HepG2 (cell line): ENCODE data around the gene GMCL2. TPM values are rescaled to one million over a fixed set of nuclear protein-coding genes. Genes with fewer than 3 reads are reported as not detected.

Experiments
- HNF1B ChIP-seq: sonication (generic); formaldehyde crosslinking; IDR thresholded peaks from 2 replicates; pipeline ENCODE4 v1.5.1; 2020; ENCODE audit warnings: mild to moderate bottlenecking, moderate library complexity, missing genetic modification reagents
- HNRNPLL ChIP-seq: fragments of 200-400 bp; formaldehyde crosslinking; IDR thresholded peaks from 2 replicates; pipeline ENCODE4 v1.6.1; 2017; ENCODE audit warnings: mild to moderate bottlenecking, low read depth, low read length; ENCODE audit not compliant: poor library complexity, severe bottlenecking
- KDM2A ChIP-seq: sonication (generic); formaldehyde crosslinking; IDR thresholded peaks from 2 replicates; pipeline ENCODE4 v1.4.0; 2020; ENCODE audit warnings: low read depth, missing genetic modification reagents, borderline replicate concordance
- MIER2 ChIP-seq: IDR thresholded peaks from 2 replicates; pipeline ENCODE4 v1.6.1; 2016; ENCODE audit warnings: missing biosample characterization, missing genetic modification reagents
- MIXL1 ChIP-seq: IDR thresholded peaks from 2 replicates; pipeline ENCODE4 v1.6.1; 2016
- NFYB ChIP-seq: sonication (generic); formaldehyde crosslinking; IDR thresholded peaks from 2 replicates; pipeline ENCODE4 v1.4.0; 2020; ENCODE audit warnings: missing genetic modification reagents
- NFYC ChIP-seq: IDR thresholded peaks from 2 replicates; pipeline ENCODE4 v1.6.1; 2016; ENCODE audit warnings: missing genetic modification reagents, missing compliant biosample characterization
- SAFB2 ChIP-seq: sonication (generic); formaldehyde crosslinking; IDR thresholded peaks from 2 replicates; pipeline ENCODE4 v1.5.1; 2020; ENCODE audit warnings: missing genetic modification reagents, low read depth, mild to moderate bottlenecking, borderline replicate concordance
- SRSF4 ChIP-seq: fragments of 200-400 bp; formaldehyde crosslinking; IDR thresholded peaks from one replicate; pipeline ENCODE4 v1.6.1; 2018; ENCODE audit warnings: mild to moderate bottlenecking, low read depth, low read length, moderate library complexity; ENCODE audit not compliant: poor library complexity, severe bottlenecking
- TRIM24 ChIP-seq: sonication (generic); formaldehyde crosslinking; IDR thresholded peaks from 2 replicates; pipeline ENCODE4 v1.8.0; 2022; ENCODE audit warnings: mild to moderate bottlenecking, missing genetic modification reagents
- ZBTB34 ChIP-seq: sonication (generic); formaldehyde crosslinking; IDR thresholded peaks from 2 replicates; pipeline ENCODE4 v1.8.0; 2022; ENCODE audit warnings: mild to moderate bottlenecking, missing genetic modification reagents
- ZHX1 ChIP-seq: sonication (generic); formaldehyde crosslinking; IDR thresholded peaks from 2 replicates; pipeline ENCODE4 v1.8.1; 2022; ENCODE audit warnings: low read depth, mild to moderate bottlenecking, missing genetic modification reagents
- ZNF12 ChIP-seq: sonication (generic); formaldehyde crosslinking; IDR thresholded peaks from 2 replicates; pipeline ENCODE4 v1.5.0; 2020; ENCODE audit warnings: missing genetic modification reagents
- ZNF589 ChIP-seq: sonication (generic); formaldehyde crosslinking; conservative IDR thresholded peaks from 2 replicates; pipeline ENCODE4 v1.8.0; 2022; ENCODE audit warnings: mild to moderate bottlenecking, moderate library complexity, missing genetic modification reagents
- polyA plus RNA-seq, 8 experiments: library from polyadenylated mRNA; depleted of rRNA in 3 of 8; stranded (reverse) in 7 of 8; unstranded in 1 of 8; fragments of >200 nt; fragmentation: Illumina TruSeq in 4 of 8; extraction: Trizol in 4 of 8; gene quantifications; 2 replicates each; pipeline versions ENCODE4 v1.2.1 to v1.2.3, GENCODE V29; 2011 to 2016; ENCODE audit warnings: low read depth in 4 of 8, missing spikeins in 1 of 8, mixed read lengths in 1 of 8; ENCODE audit not compliant: insufficient read depth in 1 of 8
- total RNA-seq, 5 experiments: library from RNA; depleted of rRNA; stranded (reverse); fragments of >200 nt; fragmentation: Illumina TruSeq; extraction: Trizol; gene quantifications; 2 replicates each; pipeline ENCODE4 v1.2.3, GENCODE V29; 2016; ENCODE audit warnings: low read depth in 1 of 5
- TF ChIP-seq, protein P1 (sequence below): sonication (generic); formaldehyde crosslinking; IDR thresholded peaks from 2 replicates; pipeline ENCODE4 v1.4.0; 2020; ENCODE audit warnings: missing genetic modification reagents; ENCODE audit errors: not compliant biosample characterization

The GMCL2 gene
- total and polyA plus RNA-seq, 2 of the 13 experiments (the other 11 are each of a cell fraction or from before 2014, with no cell fraction given), result 0.03 TPM; not detected in 1

DNA sequence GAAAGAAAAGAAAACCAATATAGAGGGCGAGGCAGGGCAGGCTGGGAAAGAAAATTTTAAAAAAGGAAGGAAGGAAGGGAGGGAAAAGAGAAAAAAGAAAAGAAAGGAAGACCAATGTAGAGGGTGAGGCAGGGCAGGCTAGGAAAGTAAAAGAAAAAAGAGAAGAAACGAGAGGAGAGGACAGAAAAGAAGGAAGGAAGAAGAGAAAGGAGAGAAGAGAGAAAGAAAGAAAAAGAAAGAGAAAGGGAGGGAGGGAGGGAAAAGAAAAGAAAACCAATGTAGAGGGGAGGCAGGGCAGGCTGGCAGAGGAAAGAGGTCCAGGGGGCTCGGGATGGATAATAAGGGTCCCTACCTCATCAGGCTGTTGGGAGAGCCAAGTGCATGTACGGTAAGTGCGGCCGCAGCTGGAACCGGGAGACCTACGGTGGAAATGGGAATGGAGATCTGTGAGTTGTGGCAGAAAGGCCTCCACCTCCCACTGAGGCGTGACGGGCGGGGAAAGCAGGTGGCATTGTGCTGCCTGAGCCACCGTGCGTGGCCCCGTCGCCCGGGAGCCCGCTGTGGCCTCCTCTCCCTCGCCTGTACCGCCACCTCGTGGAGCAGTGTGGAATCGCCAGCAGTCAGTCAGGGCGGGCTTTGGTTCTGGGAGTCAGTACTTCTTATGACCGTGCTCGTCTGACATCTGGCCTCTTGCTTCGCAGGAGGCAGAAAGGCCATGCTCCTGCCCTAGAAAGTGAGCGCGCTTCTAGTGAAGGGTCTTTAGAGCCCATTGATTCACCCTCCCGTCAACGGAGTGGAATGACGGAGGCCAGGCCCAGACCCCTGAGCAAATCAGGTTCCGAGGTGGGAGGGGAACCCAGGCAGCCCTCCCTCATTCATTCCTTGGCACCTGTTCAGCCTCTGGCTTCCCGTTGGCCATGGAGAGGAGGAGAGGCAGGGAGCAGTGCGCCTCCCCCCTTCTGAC, 23.1 kb downstream of the GMCL2 start (continued):
- TF ChIP-seq NFYB (no peak), MIXL1 (no peak), KDM2A (peak; percentile 86; the same call in 1 of the 2 replicates), NFYC (no peak), ZBTB34 (CRISPR knock-in tag) (no peak), ZNF589 (CRISPR knock-in tag) (no peak), ZNF12 (CRISPR knock-in tag) (no peak), SAFB2 (CRISPR knock-in tag) (no peak), ZHX1 (CRISPR knock-in tag) (no peak), HNRNPLL (peak; percentile 37), TRIM24 (CRISPR knock-in tag) (no peak), SRSF4 (no peak), HNF1B (CRISPR knock-in tag) (no peak), MIER2 (CRISPR knock-in tag) (no peak)
- TF ChIP-seq, protein P1, sequence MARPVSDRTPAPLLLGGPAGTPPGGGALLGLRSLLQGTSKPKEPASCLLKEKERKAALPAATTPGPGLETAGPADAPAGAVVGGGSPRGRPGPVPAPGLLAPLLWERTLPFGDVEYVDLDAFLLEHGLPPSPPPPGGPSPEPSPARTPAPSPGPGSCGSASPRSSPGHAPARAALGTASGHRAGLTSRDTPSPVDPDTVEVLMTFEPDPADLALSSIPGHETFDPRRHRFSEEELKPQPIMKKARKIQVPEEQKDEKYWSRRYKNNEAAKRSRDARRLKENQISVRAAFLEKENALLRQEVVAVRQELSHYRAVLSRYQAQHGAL, result no peak
